ENCODE results near the gene SGCD.

DNA sequence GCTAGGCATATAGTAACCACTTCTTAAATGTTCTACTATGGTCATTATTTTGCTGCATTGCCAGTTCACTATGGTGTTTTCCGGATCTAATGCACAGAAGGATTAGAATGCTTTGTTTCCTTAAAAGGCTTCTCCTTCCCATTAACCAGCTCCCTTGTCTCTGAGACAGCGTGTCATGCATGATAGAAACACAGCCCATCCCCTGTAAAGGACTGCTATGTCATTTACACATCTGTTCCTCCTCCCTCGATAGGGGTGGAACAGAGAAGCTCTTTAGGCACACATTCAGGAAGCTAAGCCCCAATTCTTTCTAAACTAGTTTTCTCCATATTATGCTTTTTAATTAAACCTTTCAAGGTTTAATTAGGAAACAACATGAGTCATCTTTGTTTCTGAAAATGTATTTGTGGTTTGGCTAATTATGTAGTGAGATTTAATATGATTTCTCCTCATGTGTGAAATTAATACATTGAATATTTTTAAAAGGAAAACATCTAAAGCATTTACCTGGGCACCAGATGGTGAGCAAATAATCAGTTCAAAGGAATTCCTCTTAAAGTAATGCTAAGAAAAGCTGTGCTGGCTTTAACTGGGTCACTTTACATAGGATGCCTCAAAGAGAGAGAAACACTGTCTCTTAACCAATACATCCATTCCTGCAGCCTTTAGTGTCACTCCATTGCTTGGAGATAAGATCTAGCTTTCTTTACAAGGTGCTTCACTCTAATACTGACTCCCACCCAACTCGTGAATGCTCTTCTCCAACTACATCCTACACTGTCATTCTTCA is 389.8 kb downstream of the SGCD start:
- no peak for TF ChIP-seq POLR2A (IDR thresholded peaks at IDR 0.05)
- TF ChIP-seq, protein P1, sequence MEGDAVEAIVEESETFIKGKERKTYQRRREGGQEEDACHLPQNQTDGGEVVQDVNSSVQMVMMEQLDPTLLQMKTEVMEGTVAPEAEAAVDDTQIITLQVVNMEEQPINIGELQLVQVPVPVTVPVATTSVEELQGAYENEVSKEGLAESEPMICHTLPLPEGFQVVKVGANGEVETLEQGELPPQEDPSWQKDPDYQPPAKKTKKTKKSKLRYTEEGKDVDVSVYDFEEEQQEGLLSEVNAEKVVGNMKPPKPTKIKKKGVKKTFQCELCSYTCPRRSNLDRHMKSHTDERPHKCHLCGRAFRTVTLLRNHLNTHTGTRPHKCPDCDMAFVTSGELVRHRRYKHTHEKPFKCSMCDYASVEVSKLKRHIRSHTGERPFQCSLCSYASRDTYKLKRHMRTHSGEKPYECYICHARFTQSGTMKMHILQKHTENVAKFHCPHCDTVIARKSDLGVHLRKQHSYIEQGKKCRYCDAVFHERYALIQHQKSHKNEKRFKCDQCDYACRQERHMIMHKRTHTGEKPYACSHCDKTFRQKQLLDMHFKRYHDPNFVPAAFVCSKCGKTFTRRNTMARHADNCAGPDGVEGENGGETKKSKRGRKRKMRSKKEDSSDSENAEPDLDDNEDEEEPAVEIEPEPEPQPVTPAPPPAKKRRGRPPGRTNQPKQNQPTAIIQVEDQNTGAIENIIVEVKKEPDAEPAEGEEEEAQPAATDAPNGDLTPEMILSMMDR (IDR thresholded peaks at IDR 0.05): no peak
